Jurkat, Clone E6-1 (cell line): ENCODE data around the gene SUMO4. TPM values are rescaled to one million over a fixed set of nuclear protein-coding genes. Genes with fewer than 3 reads are reported as not detected.

Source experiments
- DNase-seq: peaks from one replicate; pipeline ENCODE4 v3.0.0-alpha.2; 2011; ENCODE audit warnings: low read depth, low spot score
- H3K4me3 ChIP-seq: 2 replicates; pipeline ENCODE4 v1.5.1; 2011; ENCODE audit warnings: mild to moderate bottlenecking, low read length, control low read depth, moderate library complexity
- polyA plus RNA-seq: library from polyadenylated mRNA; unstranded; fragments of >200 nt; gene quantifications from one replicate; pipeline ENCODE4 v1.2.1, GENCODE V29; 2012; ENCODE audit warnings: missing spikeins; ENCODE audit not compliant: insufficient read length, insufficient read depth

Gene SUMO4
- not detected for polyA plus RNA-seq

- H3K4me3 ChIP-seq = no peak within 1 kb of the TSS
- DNase-seq = no peak
These were observed at the start of gene SUMO4 for GRCh38 chr6:149400050-149400449. SUMO4 (plus strand) TSS chr6:149400262; CDS start chr6:149400392, 130 bp downstream.

GRCh38 chr6:149354009-149354408 is 46.1 kb upstream of the SUMO4 start:
- H3K4me3 ChIP-seq = no peak overlapping the region
- no peak for DNase-seq

GRCh38 chr6:149356081-149356750 is 43.8 kb upstream of the SUMO4 start:
- DNase-seq = no peak
- no peak overlapping the region for H3K4me3 ChIP-seq

GRCh38 chr6:149357726-149358538 is 42.1 kb upstream of the SUMO4 start:
- no peak overlapping the region for H3K4me3 ChIP-seq
- no peak for DNase-seq

- H3K4me3 ChIP-seq = no peak overlapping the region
- no peak for DNase-seq
These were observed 40.6 kb upstream of the SUMO4 start for GRCh38 chr6:149359440-149359839.

- no peak overlapping the region for H3K4me3 ChIP-seq
- DNase-seq = no peak
These were observed 39.5 kb upstream of the SUMO4 start for GRCh38 chr6:149360536-149360935.

GRCh38 chr6:149362289-149362688 is 37.8 kb upstream of the SUMO4 start:
- DNase-seq = no peak
- H3K4me3 ChIP-seq = no peak overlapping the region

GRCh38 chr6:149363154-149363553 is 36.9 kb upstream of the SUMO4 start:
- H3K4me3 ChIP-seq = no peak overlapping the region
- DNase-seq = no peak

GRCh38 chr6:149364557-149364956 is 35.5 kb upstream of the SUMO4 start:
- no peak overlapping the region for H3K4me3 ChIP-seq
- no peak for DNase-seq

- H3K4me3 ChIP-seq = no peak overlapping the region
- DNase-seq = no peak
These were observed 34.9 kb upstream of the SUMO4 start for GRCh38 chr6:149365197-149365596.

GRCh38 chr6:149366267-149366921 is 33.7 kb upstream of the SUMO4 start:
- peak; percentile 79 for DNase-seq
- H3K4me3 ChIP-seq = no peak overlapping the region

GRCh38 chr6:149368065-149368464 is 32.0 kb upstream of the SUMO4 start:
- H3K4me3 ChIP-seq = no peak overlapping the region
- DNase-seq = peak; percentile 58

- H3K4me3 ChIP-seq = no peak overlapping the region
- DNase-seq = no peak
These were observed 28.9 kb upstream of the SUMO4 start for GRCh38 chr6:149371154-149371553.

- H3K4me3 ChIP-seq = no peak overlapping the region
- no peak for DNase-seq
These were observed 28.0 kb upstream of the SUMO4 start for GRCh38 chr6:149372062-149372461.

GRCh38 chr6:149373511-149373910 is 26.6 kb upstream of the SUMO4 start:
- DNase-seq = no peak
- H3K4me3 ChIP-seq = no peak overlapping the region

- no peak overlapping the region for H3K4me3 ChIP-seq
- DNase-seq = no peak
These were observed 20.1 kb upstream of the SUMO4 start for GRCh38 chr6:149379977-149380376.

GRCh38 chr6:149380523-149380922 is 19.5 kb upstream of the SUMO4 start:
- no peak overlapping the region for H3K4me3 ChIP-seq
- no peak for DNase-seq

- no peak for DNase-seq
- no peak overlapping the region for H3K4me3 ChIP-seq
These were observed 16.7 kb upstream of the SUMO4 start for GRCh38 chr6:149383371-149383770.

- H3K4me3 ChIP-seq = no peak overlapping the region
- no peak for DNase-seq
These were observed 15.6 kb upstream of the SUMO4 start for GRCh38 chr6:149384464-149384863.

GRCh38 chr6:149385998-149386646 is 13.9 kb upstream of the SUMO4 start:
- DNase-seq = peak; percentile 21
- no peak overlapping the region for H3K4me3 ChIP-seq
